ENCODE results near the gene ARPP21. TPM values are rescaled to one million over a fixed set of nuclear protein-coding genes. Genes with fewer than 3 reads are reported as not detected.

ARPP21 gene
- total and polyA plus RNA-seq, 9 donors = not detected

- TF ChIP-seq EP300 (IDR thresholded peaks at IDR 0.05) (no peak), CTCF (IDR thresholded peaks at IDR 0.05) (no peak), POLR2A (IDR thresholded peaks at IDR 0.05) (no peak)
- intact Hi-C loops (cut with DNase I) = no loop called here
- Histone ChIP-seq H3K27ac (no peak overlapping the region), H3K27me3 (no peaks in the 10 kb centered on the region), H3K4me1 (ENCODE audit: insufficient read depth) (no peaks in the 10 kb centered on the region), H3K4me3 (no peak overlapping the region), H3K36me3 (no peaks in the 10 kb centered on the region), H3K9me3 (no peaks in the 10 kb centered on the region)
- DNase-seq = no peak
- WGBS, 3 donors = 69 to 81% (median 74%) methylated on average over 2 of the region's 2 CpGs
Measured at GRCh38 chr3:35776346-35776745, 137.0 kb downstream of the ARPP21 start.

GRCh38 chr3:35777065-35777464 is 137.7 kb downstream of the ARPP21 start:
- no peaks in the 10 kb centered on the region for H3K36me3 ChIP-seq
- no peak overlapping the region for H3K27ac ChIP-seq
- WGBS, 3 donors = 87 to 92% (median 90%) methylated on average over 2 of the region's 2 CpGs
- no peaks in the 10 kb centered on the region for H3K9me3 ChIP-seq
- no peak for DNase-seq
- H3K4me1 ChIP-seq (ENCODE audit: insufficient read depth) = no peaks in the 10 kb centered on the region
- H3K27me3 ChIP-seq = no peaks in the 10 kb centered on the region
- intact Hi-C loops (cut with DNase I) = no loop called here
- no peak overlapping the region for H3K4me3 ChIP-seq
- TF ChIP-seq POLR2A (IDR thresholded peaks at IDR 0.05) (no peak), EP300 (IDR thresholded peaks at IDR 0.05) (no peak), CTCF (IDR thresholded peaks at IDR 0.05) (no peak)

DNA sequence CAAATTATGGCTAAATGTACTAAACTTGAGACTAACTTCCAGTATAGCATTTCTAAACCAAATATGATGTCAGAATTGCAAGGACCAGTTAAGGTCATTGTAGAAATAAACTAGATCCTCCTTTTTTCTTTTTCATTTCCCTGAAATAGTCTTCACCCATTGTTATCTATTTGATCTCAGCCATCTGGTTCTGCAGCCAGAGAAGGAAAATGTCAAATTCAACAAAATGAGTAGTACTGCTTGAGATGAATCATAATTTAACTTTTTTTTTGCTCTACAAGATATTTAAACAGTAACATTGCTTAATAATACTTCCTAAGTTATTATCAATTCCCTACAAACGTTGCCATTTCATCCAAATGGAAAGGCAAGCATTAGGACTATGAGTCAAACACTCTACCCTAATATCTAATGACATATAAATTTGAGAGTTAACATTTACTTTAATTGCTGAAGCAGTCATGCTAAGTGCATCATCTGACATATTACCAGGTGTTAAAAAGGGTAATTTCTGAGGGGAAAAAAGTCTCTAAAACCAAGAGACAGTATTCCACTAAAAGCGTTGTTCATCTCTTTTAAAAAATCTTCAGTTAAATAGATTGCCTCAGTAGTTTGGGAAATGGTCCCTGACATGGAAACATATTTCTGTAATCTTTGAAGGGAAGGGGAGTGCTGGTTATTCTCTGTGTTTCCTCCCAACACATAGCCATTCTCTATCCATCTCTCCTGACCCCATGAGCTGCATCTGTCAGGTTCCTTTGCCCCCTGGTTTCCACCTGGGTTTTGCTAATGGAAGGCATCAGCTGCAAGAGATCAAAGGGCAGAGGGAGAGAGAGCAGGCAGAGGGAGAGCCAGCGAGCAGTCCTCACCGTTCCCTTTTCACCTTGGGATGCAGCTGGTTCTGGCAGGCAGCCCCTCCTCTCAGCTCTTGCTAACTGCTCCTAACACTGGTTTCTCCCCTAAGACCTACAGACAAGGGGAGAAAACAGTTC is 138.5 kb downstream of the ARPP21 start:
- intact Hi-C loops (cut with DNase I) = no loop called here
- no peaks in the 10 kb centered on the region for H3K27me3 ChIP-seq
- WGBS, 3 donors = 27 to 51% (median 33%) methylated on average over 4 of the region's 4 CpGs
- H3K36me3 ChIP-seq = no peaks in the 10 kb centered on the region
- H3K4me3 ChIP-seq = no peak overlapping the region
- DNase-seq = no peak
- H3K9me3 ChIP-seq = no peaks in the 10 kb centered on the region
- H3K27ac ChIP-seq = no peak overlapping the region
- H3K4me1 ChIP-seq (ENCODE audit: insufficient read depth) = no peaks in the 10 kb centered on the region
- no peak for TF ChIP-seq EP300 (IDR thresholded peaks at IDR 0.05)

GRCh38 chr3:35779611-35780010 is 140.3 kb downstream of the ARPP21 start:
- Histone ChIP-seq H3K9me3 (no peaks in the 10 kb centered on the region), H3K36me3 (no peaks in the 10 kb centered on the region), H3K4me3 (no peak overlapping the region), H3K4me1 (ENCODE audit: insufficient read depth) (no peaks in the 10 kb centered on the region), H3K27me3 (no peaks in the 10 kb centered on the region), H3K27ac (no peak overlapping the region)
- no peak for TF ChIP-seq EP300 (IDR thresholded peaks at IDR 0.05)
- TF ChIP-seq POLR2A (IDR thresholded peaks at IDR 0.05) = no peak
- DNase-seq = no peak
- intact Hi-C loops (cut with DNase I) = no loop called here

DNA sequence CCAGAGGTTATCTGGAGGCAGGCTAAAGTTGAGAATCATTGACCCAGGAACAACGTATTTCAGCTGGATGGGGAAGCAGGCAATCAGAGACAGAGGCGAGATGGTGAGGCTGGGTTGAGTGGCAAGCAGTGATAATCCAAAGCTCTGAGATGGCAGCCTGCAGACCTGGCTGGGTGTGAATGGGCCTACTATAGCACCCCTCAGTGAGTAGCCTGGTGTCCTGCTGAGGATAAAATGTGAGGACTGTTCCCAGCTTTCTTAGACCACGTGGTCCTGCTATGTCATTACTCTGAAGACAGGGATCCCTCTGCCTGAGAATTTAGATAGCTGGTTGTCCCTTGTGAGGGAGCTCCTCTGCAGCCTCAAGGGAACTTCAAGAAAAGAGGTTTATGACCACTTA is 141.5 kb downstream of the ARPP21 start:
- 55 to 58% (median 56%) methylated on average over 3 of the region's 3 CpGs for WGBS, 3 donors

More for the DNA sequence above, 141.5 kb downstream of the ARPP21 start:
- intact Hi-C loops (cut with DNase I) = no loop called here
- H3K9me3 ChIP-seq = no peaks in the 10 kb centered on the region
- TF ChIP-seq POLR2A (IDR thresholded peaks at IDR 0.05) = no peak
- no peak for TF ChIP-seq CTCF (IDR thresholded peaks at IDR 0.05)
- no peak for TF ChIP-seq EP300 (IDR thresholded peaks at IDR 0.05)
- no peak overlapping the region for H3K4me3 ChIP-seq
- no peaks in the 10 kb centered on the region for H3K27me3 ChIP-seq
- H3K4me1 ChIP-seq (ENCODE audit: insufficient read depth) = no peaks in the 10 kb centered on the region
- no peak overlapping the region for H3K27ac ChIP-seq
- no peaks in the 10 kb centered on the region for H3K36me3 ChIP-seq
- DNase-seq = no peak
